ENCODE results near the gene MICALL1. TPM values are rescaled to one million over a fixed set of nuclear protein-coding genes. Genes with fewer than 3 reads are reported as not detected.

MICALL1 gene
- total RNA-seq, 1 experiment from 2014 or later = 47.2 TPM

GRCh38 chr22:37925767-37926166 is 19.7 kb downstream of the MICALL1 start:
- H3K27me3 Mint-ChIP-seq (ENCODE audit: low read depth) = no peaks in the 10 kb centered on the region; the same call in 1 of the 2 replicates
- ChIA-PET CTCF (interaction anchor here (2.4 kb wide), 1 partner anchor 8 kb away, joined by 9 read pairs; no protein-coding TSS in a partner anchor), POLR2A (no interaction called here)
- DNase-seq (ENCODE audit: low spot score) (no peak), ATAC-seq (no peak)
- H3K4me3 Mint-ChIP-seq = no peak overlapping the region
- H3K36me3 Mint-ChIP-seq = peaks cover 9% of the 10 kb centered on the region
- no peaks in the 10 kb centered on the region for H3K4me1 Mint-ChIP-seq
- TF ChIP-seq JAZF1 (CRISPR knock-in tag; IDR thresholded peaks at IDR 0.05) (no peak), ZNF232 (CRISPR knock-in tag; IDR thresholded peaks at IDR 0.05) (no peak), ESRRA (CRISPR knock-in tag; IDR thresholded peaks at IDR 0.05; ENCODE audit: borderline replicate concordance) (no peak), NFYB (CRISPR knock-in tag; conservative IDR thresholded peaks at IDR 0.05; ENCODE audit: low read depth) (no peak), ZNF281 (CRISPR knock-in tag; IDR thresholded peaks at IDR 0.05) (no peak), ZSCAN18 (CRISPR knock-in tag; IDR thresholded peaks at IDR 0.05) (no peak), ELF4 (CRISPR knock-in tag; IDR thresholded peaks at IDR 0.05; ENCODE audit: low read depth) (no peak), CBFB (CRISPR knock-in tag; IDR thresholded peaks at IDR 0.05; ENCODE audit: low read depth) (no peak), E2F5 (CRISPR knock-in tag; IDR thresholded peaks at IDR 0.05) (no peak), FOXJ3 (CRISPR knock-in tag; IDR thresholded peaks at IDR 0.05; ENCODE audit: borderline replicate concordance) (no peak), ATF1 (CRISPR knock-in tag; IDR thresholded peaks at IDR 0.05) (no peak), ZBTB21 (CRISPR knock-in tag; IDR thresholded peaks at IDR 0.05; ENCODE audit: borderline replicate concordance) (no peak), TEAD1 (CRISPR knock-in tag; IDR thresholded peaks at IDR 0.05) (no peak), NR1H2 (CRISPR knock-in tag; IDR thresholded peaks at IDR 0.05) (no peak), USF1 (CRISPR knock-in tag; IDR thresholded peaks at IDR 0.05) (no peak)
- H3K9me3 Mint-ChIP-seq = no peaks in the 10 kb centered on the region
- no peak overlapping the region for H3K27ac Mint-ChIP-seq

- Mint-ChIP-seq H3K36me3 (peaks cover 9% of the 10 kb centered on the region), H3K9me3 (no peaks in the 10 kb centered on the region), H3K27ac (no peak overlapping the region), H3K27me3 (ENCODE audit: low read depth) (no peaks in the 10 kb centered on the region; the same call in 1 of the 2 replicates), H3K4me1 (no peaks in the 10 kb centered on the region), H3K4me3 (no peak overlapping the region)
- CTCF ChIA-PET = no interaction called here
- no peak for DNase-seq (ENCODE audit: low spot score)
- ATAC-seq = no peak
- POLR2A ChIA-PET = no interaction called here
- no peak for TF ChIP-seq NFATC4 (CRISPR knock-in tag; IDR thresholded peaks at IDR 0.05)
- no peak for TF ChIP-seq ZSCAN18 (CRISPR knock-in tag; IDR thresholded peaks at IDR 0.05)
- no peak for TF ChIP-seq PRDM15 (CRISPR knock-in tag; IDR thresholded peaks at IDR 0.05)
- TF ChIP-seq ATF3 (CRISPR knock-in tag; conservative IDR thresholded peaks at IDR 0.05) = no peak
- TF ChIP-seq GRHL2 (CRISPR knock-in tag; IDR thresholded peaks at IDR 0.05; ENCODE audit: insufficient replicate concordance, severe bottlenecking) = no peak
- TF ChIP-seq USF2 (CRISPR knock-in tag; IDR thresholded peaks at IDR 0.05) = no peak
- no peak for TF ChIP-seq ZNF396 (CRISPR knock-in tag; IDR thresholded peaks at IDR 0.05; ENCODE audit: borderline replicate concordance)
- TF ChIP-seq ZMAT4 (CRISPR knock-in tag; IDR thresholded peaks at IDR 0.05) = no peak
- no peak for TF ChIP-seq TEAD1 (CRISPR knock-in tag; IDR thresholded peaks at IDR 0.05)
These were observed 20.3 kb downstream of the MICALL1 start for GRCh38 chr22:37926358-37926757.

All from WTC11 (cell line).